Heart right ventricle (tissue), 16 donors: ENCODE measurements around the gene DCDC2. TPM values are rescaled to one million over a fixed set of nuclear protein-coding genes. Genes with fewer than 3 reads are reported as not detected.

Source experiments
- ATAC-seq, 8 donors: fragments of 200-7000 bp; cut with Tn5 transposase; one replicate each; pipeline ENCODE4 v1.9.1; 2020; ENCODE audit warnings: mild to moderate bottlenecking in 8 of 8, moderate library complexity in 8 of 8, moderate number of reproducible peaks in 1 of 8
- DNase-seq, 2 donors: peaks; one replicate each; pipeline ENCODE4 v3.0.0-alpha.2; 2020
- H3K27ac ChIP-seq, 10 donors: fragments of 200-600 bp; sonication (generic) in 2 of 10; one replicate each; pipeline versions ENCODE4 v1.5.0 to v1.8.0; 2020 to 2022; ENCODE audit warnings: mild to moderate bottlenecking in 3 of 10
- H3K27me3 ChIP-seq, 7 donors: fragments of 200-600 bp; one replicate each; pipeline ENCODE4 v1.8.0; 2021 to 2022; ENCODE audit warnings: mild to moderate bottlenecking in 2 of 7
- H3K36me3 ChIP-seq, 9 donors: fragments of 200-600 bp; sonication (generic) in 1 of 9; one replicate each; pipeline versions ENCODE4 v1.5.0 to v1.8.0; 2020 to 2022; ENCODE audit warnings: mild to moderate bottlenecking in 2 of 9
- H3K4me1 ChIP-seq, 9 donors: fragments of 200-600 bp; sonication (generic) in 1 of 9; one replicate each; pipeline versions ENCODE4 v1.5.0 to v1.8.0; 2020 to 2022; ENCODE audit warnings: mild to moderate bottlenecking in 4 of 9
- H3K4me3 ChIP-seq, 10 donors: fragments of 200-600 bp; sonication (generic) in 2 of 10; one replicate each; pipeline versions ENCODE4 v1.5.0 to v1.8.0; 2020 to 2022; ENCODE audit warnings: mild to moderate bottlenecking in 7 of 10, moderate library complexity in 2 of 10
- H3K9me3 ChIP-seq, 11 donors: fragments of 200-600 bp in 10 of 11; sonication (generic) in 2 of 11; one replicate each; pipeline versions ENCODE4 v1.5.0 to v1.8.0; 2013 to 2022; ENCODE audit warnings: mild to moderate bottlenecking in 2 of 11, control low read depth in 1 of 11, moderate library complexity in 1 of 11
- CTCF ChIP-seq, 9 donors: fragments of 200-600 bp; sonication (generic) in 2 of 9; IDR thresholded peaks; one replicate each; pipeline versions ENCODE4 v1.5.0 to v1.8.0; 2021 to 2022; ENCODE audit warnings: antibody characterized with exemption in 9 of 9, mild to moderate bottlenecking in 5 of 9, moderate library complexity in 1 of 9
- WGBS, 2 donors: extraction: QIAGEN DNeasy Blood & Tissue Kit; methylation state at CpG; one replicate each; pipeline ENCODE4 v1.1.7; 2013; ENCODE audit warnings: inconsistent platforms in 1 of 2; 5-methylcytosine and 5-hydroxymethylcytosine counted together
- intact Hi-C, 10 donors: fragments of 100-400 bp; cut with DNase I; formaldehyde crosslinking; loops; one replicate each; pipeline versions ENCODE4 v1.11.1 to v1.14.2; 2022
- polyA plus RNA-seq, 2 donors: library from polyadenylated mRNA; stranded (reverse); fragments of 200-250 nt; gene quantifications; one replicate each; pipeline ENCODE4 v1.2.3, GENCODE V29; 2013
- total RNA-seq, 10 donors: library from RNA; stranded (reverse); fragmentation: NEBNext Ultra II Directional in 3 of 10; extraction: Animal tissue kit (Norgen Biotek cat#: 25700) in 3 of 10; gene quantifications; one replicate each; pipeline versions ENCODE4 v1.2.1 to v1.2.4, GENCODE V29; 2021 to 2023
- donor health status: Arrhythmogenic right ventricular cardiomyopathy.
- donor health status: ischemic (EF 13 %, LVEDD 7.1; RV severe dilation, severe dysfunction).
- donor health status: healthy with polysubstance abuse.
- donor health status: DM: no; HTN: yes; CAD: no.
- donor health status: DM: no; HTN: no; CAD: no.
- donor health status: ischemic (EF 25% LVEDD 6.9; RV normal size, moderate dysfunction).
- donor health status: ischemic (EF 25% LVEDD 5.7; RV mildly dilated, moderate dysfunction).
- donor health status: healthy.
- donor health status: DM: yes; HTN: yes; CAD: no.
- donor health status: Ischemic cardiomyopathy.
- donor health status: ischemic (EF 35%, LVEDD 5.7; RV mildly dilated, moderate dysfunction).
- donor health status: nonischemic (EF 11% LVEDD 7.7; RV severe dilation, severe dysfunction).
- donor health status: DM: yes; HTN: yes; CAD: no.
- donor health status: PGD.
- donor health status: ischemic (EF 29% LVEDD 5.4; RV normal size, mild dysfunction).
- donor health status: nonischemic (EF 23%, LVEDD 6.1; RV moderate dilation, normal function).

Gene DCDC2
- total and polyA plus RNA-seq, 12 donors, result 0.06 TPM; not detected in 11

GRCh38 chr6:24149296-24149695 is 208.6 kb downstream of the DCDC2 start:
- H3K9me3 ChIP-seq, result peaks cover 0 to 7% (median 0%) of the 10 kb centered on the region in 11 donors
- H3K27ac ChIP-seq, result no peak overlapping the region
- H3K36me3 ChIP-seq, result no peaks in the 10 kb centered on the region
- ATAC-seq, result no peak
- no peak overlapping the region for H3K4me3 ChIP-seq
- H3K4me1 ChIP-seq, result no peaks in the 10 kb centered on the region
- H3K27me3 ChIP-seq, result peaks cover 0 to 16% (median 0%) of the 10 kb centered on the region in 7 donors
- intact Hi-C loops, result no loop called here
- no peak for DNase-seq
- no peak for TF ChIP-seq CTCF (IDR thresholded peaks at IDR 0.05)

- ATAC-seq, result no peak
- Histone ChIP-seq H3K4me1 (no peaks in the 10 kb centered on the region), H3K27me3 (peaks cover 0 to 16% (median 0%) of the 10 kb centered on the region in 7 donors), H3K27ac (no peak overlapping the region), H3K36me3 (no peaks in the 10 kb centered on the region), H3K9me3 (peaks cover 0 to 7% (median 0%) of the 10 kb centered on the region in 11 donors), H3K4me3 (no peak overlapping the region)
- intact Hi-C loops, result no loop called here
- no peak for TF ChIP-seq CTCF (IDR thresholded peaks at IDR 0.05)
- no peak for DNase-seq
These were observed 209.2 kb downstream of the DCDC2 start for GRCh38 chr6:24148684-24149083.

- DNase-seq (no peak), ATAC-seq (no peak)
- H3K4me1 ChIP-seq, result no peaks in the 10 kb centered on the region
- 84 to 89% methylated on average over 3 of the region's 3 CpGs for WGBS, 2 donors
- H3K36me3 ChIP-seq, result no peaks in the 10 kb centered on the region
- H3K4me3 ChIP-seq, result no peak overlapping the region
- no peak for TF ChIP-seq CTCF (IDR thresholded peaks at IDR 0.05)
- H3K9me3 ChIP-seq, result peaks cover 0 to 7% (median 0%) of the 10 kb centered on the region in 11 donors
- peaks cover 0 to 16% (median 0%) of the 10 kb centered on the region in 7 donors for H3K27me3 ChIP-seq
- H3K27ac ChIP-seq, result no peak overlapping the region
- intact Hi-C loops, result no loop called here
These were observed 209.7 kb downstream of the DCDC2 start for GRCh38 chr6:24148154-24148570.

GRCh38 chr6:24147511-24148153 is 210.2 kb downstream of the DCDC2 start:
- intact Hi-C loops, result no loop called here
- Histone ChIP-seq H3K9me3 (peaks cover 0 to 11% (median 0%) of the 10 kb centered on the region in 11 donors), H3K27ac (no peak overlapping the region), H3K4me1 (no peaks in the 10 kb centered on the region), H3K27me3 (peaks cover 0 to 16% (median 0%) of the 10 kb centered on the region in 7 donors), H3K4me3 (no peak overlapping the region), H3K36me3 (no peaks in the 10 kb centered on the region)
- 68 to 71% methylated on average over 8 of the region's 8 CpGs for WGBS, 2 donors
- DNase-seq, result no peak
- TF ChIP-seq CTCF (IDR thresholded peaks at IDR 0.05), result no peak
- ATAC-seq, result no peak
